IMR-90 (cell line): Measurements from ENCODE around the gene MEGF11. TPM values are rescaled to one million over a fixed set of nuclear protein-coding genes. Genes with fewer than 3 reads are reported as not detected.

Experiments used
- ATAC-seq: fragments of 200-7000 bp; cut with Tn5 transposase; 2 replicates; pipeline ENCODE4 v1.9.1; 2020; ENCODE audit warnings: low read depth, mild to moderate bottlenecking, moderate library complexity
- BruUV-seq: library from RNA; stranded (reverse); fragments of 400-500 nt; replicated peaks from 2 replicates; lab custom pipeline; 2021; lab: Mats Ljungman, UMichigan
- CTCF ChIA-PET: fragments of 300-600 bp; formaldehyde crosslinking; extraction: SDS; loops from one replicate; lab custom pipeline; 2021; ENCODE audit warnings: antibody characterized with exemption; lab: Yijun Ruan, JAX
- POLR2A ChIA-PET: fragments of 300-600 bp; sonication (Branson Sonifier 250); formaldehyde crosslinking; loops from one replicate; lab custom pipeline; 2022; ENCODE audit warnings: antibody characterized with exemption; ENCODE audit not compliant: unreplicated experiment; lab: Charles Lee
- DNase-seq: peaks from one replicate; pipeline ENCODE4 v3.0.0; 2013
- H2AFZ ChIP-seq: replicated peaks from 2 replicates; pipeline ENCODE3; 2013; ENCODE audit warnings: low read length, mild to moderate bottlenecking; ENCODE audit not compliant: poor library complexity
- H2AK5ac ChIP-seq: 2 replicates; pipeline ENCODE4 v1.6.1; 2013; ENCODE audit warnings: low read depth, low read length, inconsistent platforms
- H2AK9ac ChIP-seq: replicated peaks from 2 replicates; pipeline ENCODE3; 2013; ENCODE audit warnings: mild to moderate bottlenecking, low read depth, low read length, moderate library complexity; ENCODE audit not compliant: poor library complexity
- H2BK120ac ChIP-seq: 2 replicates; pipeline ENCODE4 v1.6.1; 2013; ENCODE audit warnings: low read depth, low read length, inconsistent platforms
- H2BK15ac ChIP-seq: 3 replicates; pipeline ENCODE4 v1.6.1; 2013; ENCODE audit warnings: low read depth, low read length, inconsistent platforms
- H2BK20ac ChIP-seq: 2 replicates; pipeline ENCODE4 v1.6.1; 2013; ENCODE audit warnings: low read depth, mild to moderate bottlenecking, inconsistent platforms, low read length, moderate library complexity
- H2BK5ac ChIP-seq: 2 replicates; pipeline ENCODE4 v1.6.1; 2013; ENCODE audit warnings: mild to moderate bottlenecking, low read depth, low read length, inconsistent platforms; ENCODE audit not compliant: poor library complexity, severe bottlenecking
- H3K14ac ChIP-seq: replicated peaks from 2 replicates; pipeline ENCODE4 v1.6.1; 2013; ENCODE audit warnings: low read depth, low read length, inconsistent platforms
- H3K18ac ChIP-seq: 2 replicates; pipeline ENCODE4 v1.6.1; 2013; ENCODE audit warnings: low read depth, low read length, control low read depth
- H3K23ac ChIP-seq: 2 replicates; pipeline ENCODE4 v1.6.1; 2013; ENCODE audit warnings: low read depth, low read length, inconsistent platforms
- H3K27ac ChIP-seq: 2 replicates; pipeline ENCODE4 v1.5.1; 2013; ENCODE audit warnings: mild to moderate bottlenecking, control low read depth, low read length; ENCODE audit not compliant: insufficient read depth
- H3K27me3 ChIP-seq: 2 replicates; pipeline ENCODE4 v1.6.1; 2013; ENCODE audit warnings: low read length; ENCODE audit not compliant: control insufficient read depth, insufficient read depth
- H3K36me3 ChIP-seq: 2 replicates; pipeline ENCODE4 v1.6.1; 2013; ENCODE audit warnings: low read length, mixed read lengths; ENCODE audit not compliant: control insufficient read depth, insufficient read depth
- H3K4ac ChIP-seq: 2 replicates; pipeline ENCODE4 v1.6.1; 2013; ENCODE audit warnings: low read depth, low read length, inconsistent platforms
- H3K4me1 ChIP-seq: 2 replicates; pipeline ENCODE4 v1.6.1; 2013; ENCODE audit warnings: low read length, mixed read lengths; ENCODE audit not compliant: control insufficient read depth, insufficient read depth
- H3K4me2 ChIP-seq: 2 replicates; pipeline ENCODE4 v1.6.1; 2013; ENCODE audit warnings: low read depth, mild to moderate bottlenecking, control low read depth, low read length, moderate library complexity
- H3K4me3 ChIP-seq: 2 replicates; pipeline ENCODE4 v1.5.1; 2013; ENCODE audit warnings: low read depth, mild to moderate bottlenecking, control low read depth, low read length, moderate library complexity; ENCODE audit not compliant: insufficient read depth
- H3K56ac ChIP-seq: 2 replicates; pipeline ENCODE4 v1.6.1; 2013; ENCODE audit warnings: low read length, inconsistent platforms; ENCODE audit not compliant: insufficient read depth; ENCODE audit errors: extremely low read depth
- H3K79me1 ChIP-seq, 2 experiments: 2 replicates each; pipeline ENCODE4 v1.6.1; 2013; ENCODE audit warnings: low read length in 2 of 2, inconsistent platforms in 1 of 2, low read depth in 1 of 2
- H3K9ac ChIP-seq: 2 replicates; pipeline ENCODE4 v1.6.1; 2013; ENCODE audit warnings: low read depth, low read length, control low read depth
- H3K9me1 ChIP-seq: 2 replicates; pipeline ENCODE4 v1.6.1; 2013; ENCODE audit warnings: low read length, inconsistent platforms; ENCODE audit not compliant: insufficient read depth
- H3K9me3 ChIP-seq: 2 replicates; pipeline ENCODE4 v1.6.1; 2013; ENCODE audit warnings: low read length; ENCODE audit not compliant: control insufficient read depth, insufficient read depth
- H4K20me1 ChIP-seq: 2 replicates; pipeline ENCODE4 v1.6.1; 2013; ENCODE audit warnings: low read length, inconsistent platforms; ENCODE audit not compliant: insufficient read depth
- H4K5ac ChIP-seq: 2 replicates; pipeline ENCODE4 v1.6.1; 2013; ENCODE audit warnings: mild to moderate bottlenecking, low read depth, low read length, control low read depth
- H4K8ac ChIP-seq, 2 experiments: 2 replicates each; pipeline ENCODE4 v1.6.1; 2013; ENCODE audit warnings: low read depth in 2 of 2, low read length in 2 of 2, control low read depth in 1 of 2, inconsistent platforms in 1 of 2
- H4K91ac ChIP-seq: 2 replicates; pipeline ENCODE4 v1.6.1; 2013; ENCODE audit warnings: low read depth, low read length, inconsistent platforms; ENCODE audit not compliant: insufficient read depth
- BHLHE40 ChIP-seq: fragments of 150-350 bp; IDR thresholded peaks from 2 replicates; pipeline ENCODE4 v1.6.1; 2016; ENCODE audit warnings: mild to moderate bottlenecking, low read depth, low read length
- CEBPB ChIP-seq: IDR thresholded peaks from 2 replicates; pipeline ENCODE4 v1.6.1; 2012; ENCODE audit warnings: low read depth, low read length, improper control_type of control experiment
- CHD1 ChIP-seq: IDR thresholded peaks from 2 replicates; pipeline ENCODE4 v1.6.1; 2012; ENCODE audit warnings: low read depth, low read length, improper control_type of control experiment
- FOS ChIP-seq: fragments of 150-350 bp; IDR thresholded peaks from 2 replicates; pipeline ENCODE4 v1.6.1; 2016; ENCODE audit warnings: low read depth, low read length
- MAFK ChIP-seq: IDR thresholded peaks from 2 replicates; pipeline ENCODE4 v1.6.1; 2012; ENCODE audit warnings: low read depth, low read length, improper control_type of control experiment
- MAZ ChIP-seq: IDR thresholded peaks from 2 replicates; pipeline ENCODE4 v1.6.1; 2012; ENCODE audit warnings: low read depth, mild to moderate bottlenecking, low read length, improper control_type of control experiment, moderate library complexity, borderline replicate concordance
- MXI1 ChIP-seq: IDR thresholded peaks from 2 replicates; pipeline ENCODE4 v1.6.1; 2012; ENCODE audit warnings: low read depth, mild to moderate bottlenecking, low read length, moderate library complexity, borderline replicate concordance
- NFE2L2 ChIP-seq: fragments of 150-350 bp; IDR thresholded peaks from 2 replicates; pipeline ENCODE4 v1.6.1; 2016; ENCODE audit warnings: low read depth, mild to moderate bottlenecking, low read length
- POLR2A ChIP-seq: IDR thresholded peaks from 2 replicates; pipeline ENCODE4 v1.6.1; 2012; ENCODE audit warnings: mild to moderate bottlenecking, low read depth, low read length
- RAD21 ChIP-seq: IDR thresholded peaks from 2 replicates; pipeline ENCODE4 v1.6.1; 2012; ENCODE audit warnings: low read length, improper control_type of control experiment
- RCOR1 ChIP-seq: IDR thresholded peaks from 2 replicates; pipeline ENCODE4 v1.6.1; 2012; ENCODE audit warnings: mild to moderate bottlenecking, low read length, improper control_type of control experiment; ENCODE audit not compliant: insufficient replicate concordance
- RFX5 ChIP-seq: IDR thresholded peaks from 2 replicates; pipeline ENCODE4 v1.8.0; 2012; ENCODE audit warnings: low read depth, mild to moderate bottlenecking, low read length, moderate library complexity
- SMC3 ChIP-seq: fragments of 150-350 bp; IDR thresholded peaks from 2 replicates; pipeline ENCODE4 v1.6.1; 2016; ENCODE audit warnings: low read depth, mild to moderate bottlenecking, antibody characterized with exemption, low read length, moderate library complexity
- WGBS, 2 experiments: methylation state at CpG; one replicate each; pipeline versions ENCODE4 v1.1.5 to v1.1.7; 2013; ENCODE audit warnings: missing lambda C conversion rate in 2 of 2; ENCODE audit not compliant: insufficient read length in 1 of 2; ENCODE audit errors: extremely low coverage in 2 of 2; 5-methylcytosine and 5-hydroxymethylcytosine counted together
- dilution Hi-C: fragments of 300-500 bp; cut with HindIII; formaldehyde crosslinking; loops from one replicate; pipeline ENCODE4 v1.14.3; 2018; ENCODE audit warnings: low sequenced_read_pairs; ENCODE audit not compliant: unreplicated experiment
- in situ Hi-C: fragments of 300-500 bp; cut with MboI; formaldehyde crosslinking; loops from 3 replicates; pipeline ENCODE4 v1.14.3; 2019; ENCODE audit warnings: low sequenced_read_pairs, inconsistent platforms, mixed read lengths
- intact Hi-C: fragments of 100-400 bp; cut with micrococcal nuclease; formaldehyde crosslinking; loops from 2 replicates; pipeline ENCODE4 v1.10.0; 2022
- polyA plus RNA-seq, 3 experiments: library from polyadenylated mRNA; depleted of rRNA; stranded (reverse); fragments of >200 nt; gene quantifications; 2 replicates each; pipeline ENCODE4 v1.2.3, GENCODE V29; 2012; ENCODE audit warnings: low replicate concordance in 1 of 3
- total RNA-seq: library from RNA; depleted of rRNA; stranded (reverse); fragments of >200 nt; gene quantifications from 2 replicates; pipeline ENCODE4 v1.2.3, GENCODE V29; 2012
- TF ChIP-seq, protein P1 (sequence below): fragments of 150-350 bp; IDR thresholded peaks from 2 replicates; pipeline ENCODE4 v1.6.1; 2016; ENCODE audit warnings: low read depth, mild to moderate bottlenecking, low read length, moderate library complexity, borderline replicate concordance
- TF ChIP-seq, protein P2 (sequence below): conservative IDR thresholded peaks from 2 replicates; pipeline ENCODE4 v1.5.1; 2012; ENCODE audit warnings: mild to moderate bottlenecking, low read depth, low read length, improper control_type of control experiment
- TF ChIP-seq, protein P3 (sequence below): fragments of 150-350 bp; IDR thresholded peaks from 2 replicates; pipeline ENCODE4 v1.6.1; 2017; ENCODE audit warnings: mild to moderate bottlenecking, antibody characterized with exemption, low read length, low read depth

MEGF11 gene
- total and polyA plus RNA-seq, 2 of the 4 experiments (the other 2 are of a cell fraction), result not detected

DNA sequence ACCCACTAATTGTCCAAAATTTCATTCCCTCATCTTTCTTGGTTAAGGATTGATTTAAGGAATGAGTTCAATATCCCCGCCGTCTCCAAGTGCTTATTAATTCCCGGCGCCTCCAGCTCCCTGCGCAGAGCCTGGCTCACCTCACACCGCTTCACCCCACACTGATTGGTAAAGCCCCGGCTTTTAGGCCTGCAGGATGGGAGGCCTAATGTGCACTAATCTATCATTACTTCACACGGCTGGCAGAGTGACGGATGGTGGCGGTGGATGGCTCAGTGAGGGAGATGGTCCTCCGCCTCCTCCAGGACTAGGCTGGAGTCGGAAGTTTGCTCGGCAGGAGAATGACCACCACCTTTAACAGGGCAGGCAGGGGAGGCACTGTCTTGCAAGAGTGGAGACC lies 81.7 kb downstream of the MEGF11 start:
- Histone ChIP-seq H2AK9ac (no peak overlapping the region), H4K20me1 (no peaks in the 10 kb centered on the region), H2BK15ac (no peak overlapping the region), H3K4me2 (no peak overlapping the region), H2AFZ (peak overlapping the region; percentile 32), H3K9ac (no peak overlapping the region), H4K91ac (no peak overlapping the region), H3K18ac (no peak overlapping the region), H3K56ac (no peak overlapping the region), H3K27me3 (peaks cover 44% of the 10 kb centered on the region), H2BK120ac (no peak overlapping the region), H3K14ac (no peak overlapping the region), H3K4ac (no peak overlapping the region), H3K9me1 (no peaks in the 10 kb centered on the region), H3K27ac (no peak overlapping the region), H4K8ac (no peak overlapping the region), H2BK5ac (no peak overlapping the region), H3K36me3 (no peaks in the 10 kb centered on the region), H4K5ac (no peak overlapping the region), H3K4me3 (no peak overlapping the region), H2AK5ac (no peak overlapping the region), H3K23ac (no peak overlapping the region), H3K4me1 (no peaks in the 10 kb centered on the region), H2BK20ac (no peak overlapping the region), H3K9me3 (no peaks in the 10 kb centered on the region), H3K79me1 (no peaks in the 10 kb centered on the region)
- no TSS peak for BruUV-seq
- no peak for DNase-seq
- dilution Hi-C loops (no loop called here), intact Hi-C loops (no loop called here), in situ Hi-C loops (no loop called here)
- ChIA-PET CTCF (no interaction called here), POLR2A (no interaction called here)
- no CpG with 5 or more reads among the region's 13 CpGs for WGBS, 2 experiments
- TF ChIP-seq CHD1 (no peak), MXI1 (no peak), SMC3 (no peak), MAFK (no peak), POLR2A (no peak), FOS (no peak), RFX5 (no peak), RCOR1 (no peak), MAZ (no peak), CEBPB (no peak), BHLHE40 (no peak), RAD21 (no peak), NFE2L2 (no peak)
- TF ChIP-seq, protein P1, sequence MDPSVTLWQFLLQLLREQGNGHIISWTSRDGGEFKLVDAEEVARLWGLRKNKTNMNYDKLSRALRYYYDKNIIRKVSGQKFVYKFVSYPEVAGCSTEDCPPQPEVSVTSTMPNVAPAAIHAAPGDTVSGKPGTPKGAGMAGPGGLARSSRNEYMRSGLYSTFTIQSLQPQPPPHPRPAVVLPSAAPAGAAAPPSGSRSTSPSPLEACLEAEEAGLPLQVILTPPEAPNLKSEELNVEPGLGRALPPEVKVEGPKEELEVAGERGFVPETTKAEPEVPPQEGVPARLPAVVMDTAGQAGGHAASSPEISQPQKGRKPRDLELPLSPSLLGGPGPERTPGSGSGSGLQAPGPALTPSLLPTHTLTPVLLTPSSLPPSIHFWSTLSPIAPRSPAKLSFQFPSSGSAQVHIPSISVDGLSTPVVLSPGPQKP, result no peak
- TF ChIP-seq, protein P2, sequence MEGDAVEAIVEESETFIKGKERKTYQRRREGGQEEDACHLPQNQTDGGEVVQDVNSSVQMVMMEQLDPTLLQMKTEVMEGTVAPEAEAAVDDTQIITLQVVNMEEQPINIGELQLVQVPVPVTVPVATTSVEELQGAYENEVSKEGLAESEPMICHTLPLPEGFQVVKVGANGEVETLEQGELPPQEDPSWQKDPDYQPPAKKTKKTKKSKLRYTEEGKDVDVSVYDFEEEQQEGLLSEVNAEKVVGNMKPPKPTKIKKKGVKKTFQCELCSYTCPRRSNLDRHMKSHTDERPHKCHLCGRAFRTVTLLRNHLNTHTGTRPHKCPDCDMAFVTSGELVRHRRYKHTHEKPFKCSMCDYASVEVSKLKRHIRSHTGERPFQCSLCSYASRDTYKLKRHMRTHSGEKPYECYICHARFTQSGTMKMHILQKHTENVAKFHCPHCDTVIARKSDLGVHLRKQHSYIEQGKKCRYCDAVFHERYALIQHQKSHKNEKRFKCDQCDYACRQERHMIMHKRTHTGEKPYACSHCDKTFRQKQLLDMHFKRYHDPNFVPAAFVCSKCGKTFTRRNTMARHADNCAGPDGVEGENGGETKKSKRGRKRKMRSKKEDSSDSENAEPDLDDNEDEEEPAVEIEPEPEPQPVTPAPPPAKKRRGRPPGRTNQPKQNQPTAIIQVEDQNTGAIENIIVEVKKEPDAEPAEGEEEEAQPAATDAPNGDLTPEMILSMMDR, result no peak
- TF ChIP-seq, protein P3, sequence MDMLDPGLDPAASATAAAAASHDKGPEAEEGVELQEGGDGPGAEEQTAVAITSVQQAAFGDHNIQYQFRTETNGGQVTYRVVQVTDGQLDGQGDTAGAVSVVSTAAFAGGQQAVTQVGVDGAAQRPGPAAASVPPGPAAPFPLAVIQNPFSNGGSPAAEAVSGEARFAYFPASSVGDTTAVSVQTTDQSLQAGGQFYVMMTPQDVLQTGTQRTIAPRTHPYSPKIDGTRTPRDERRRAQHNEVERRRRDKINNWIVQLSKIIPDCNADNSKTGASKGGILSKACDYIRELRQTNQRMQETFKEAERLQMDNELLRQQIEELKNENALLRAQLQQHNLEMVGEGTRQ, result no peak
- no peak for ATAC-seq
